Activated CD8-positive, alpha-beta memory T cell treated with anti-CD3 and anti-CD28 coated beads for 4 hours (primary cell): ENCODE data around the gene ACAD10.
"Not testable (repeated sequence)": the region's sequence is repeated elsewhere in the genome, so short reads cannot be mapped to it uniquely, and the experiment has no call there.

Experiments
- DNase-seq, 2 donors: peaks; one replicate each; pipeline ENCODE4 v3.0.0-alpha.2; 2020; ENCODE audit warnings: low read depth in 2 of 2

ACAD10 gene

GRCh38 chr12:111753144-111753881 is 67.5 kb downstream of the ACAD10 start:
- no peak for DNase-seq

GRCh38 chr12:111754671-111755070 is 68.8 kb downstream of the ACAD10 start:
- DNase-seq: no peak

- DNase-seq: no peak
Observed at GRCh38 chr12:111756196-111756595, 70.3 kb downstream of the ACAD10 start.

GRCh38 chr12:111756681-111757080 is 70.8 kb downstream of the ACAD10 start:
- DNase-seq: no peak

- no peak for DNase-seq
Observed at GRCh38 chr12:111757361-111758119, 71.7 kb downstream of the ACAD10 start.

- DNase-seq: no peak
Observed at GRCh38 chr12:111758120-111758561, 72.3 kb downstream of the ACAD10 start.

- DNase-seq: no peak
Observed at GRCh38 chr12:111759271-111759670, 73.4 kb downstream of the ACAD10 start.

GRCh38 chr12:111759991-111760390 is 74.1 kb downstream of the ACAD10 start:
- no peak for DNase-seq

- DNase-seq: no peak
Observed at GRCh38 chr12:111761099-111761498, 75.2 kb downstream of the ACAD10 start.

GRCh38 chr12:111761706-111762105 is 75.9 kb downstream of the ACAD10 start:
- DNase-seq: no peak

- DNase-seq: not testable (repeated sequence)
Observed at GRCh38 chr12:111763552-111763951, 77.7 kb downstream of the ACAD10 start.

- no peak for DNase-seq
Observed at GRCh38 chr12:111764120-111764821, 78.4 kb downstream of the ACAD10 start.

GRCh38 chr12:111766608-111767361 is 80.9 kb downstream of the ACAD10 start, which contains the start of gene ALDH2:
Gene ALDH2, plus strand, starts transcription at chr12:111766933. Its CDS starts 50 bp downstream, at chr12:111766983.
- DNase-seq: no peak

GRCh38 chr12:111767362-111768158 is 81.7 kb downstream of the ACAD10 start:
- DNase-seq: no peak

GRCh38 chr12:111768159-111768895 is 82.5 kb downstream of the ACAD10 start:
- no peak for DNase-seq

GRCh38 chr12:111769599-111769998 is 83.7 kb downstream of the ACAD10 start:
- no peak for DNase-seq

GRCh38 chr12:111773801-111774551 is 88.1 kb downstream of the ACAD10 start:
- DNase-seq: no peak

GRCh38 chr12:111775205-111776193 is 89.6 kb downstream of the ACAD10 start:
- no peak for DNase-seq
